ELR (cell line): ENCODE data around the gene CAST.

ENCODE experiments used
- DNase-seq: peaks from one replicate; pipeline ENCODE4 v3.0.0-alpha.2; 2015; ENCODE audit warnings: low read depth

CAST gene

GRCh38 chr5:96819806-96820205 lies 157.6 kb downstream of the CAST start:
- no peak for DNase-seq

GRCh38 chr5:96821260-96821916 lies 159.2 kb downstream of the CAST start:
- peak; percentile 43 for DNase-seq

- no peak for DNase-seq
These were observed 160.7 kb downstream of the CAST start for GRCh38 chr5:96822686-96823459.

GRCh38 chr5:96823900-96824380 lies 161.8 kb downstream of the CAST start:
- DNase-seq: peak; percentile 94
